Uterus (tissue), 2 donors: ENCODE data around the gene CTDNEP1.

Source experiments
- CTCF ChIP-seq, 4 experiments: fragments of 200-600 bp in 2 of 4; fragments of 450-650 bp in 2 of 4; sonication (generic) in 2 of 4; IDR thresholded peaks; one replicate each; pipeline ENCODE4 v1.5.1; 2016 to 2019; ENCODE audit warnings: antibody characterized with exemption in 4 of 4, mild to moderate bottlenecking in 2 of 4, moderate library complexity in 1 of 4
- POLR2A ChIP-seq, 2 donors: fragments of 450-650 bp; IDR thresholded peaks; one replicate each; pipeline ENCODE4 v1.6.1; 2016; ENCODE audit warnings: antibody characterized with exemption in 2 of 2, mild to moderate bottlenecking in 1 of 2, moderate library complexity in 1 of 2

GRCh38 chr17:7290685-7291084 lies 39.2 kb upstream of the CTDNEP1 start:
- TF ChIP-seq POLR2A (IDR thresholded peaks at IDR 0.05) (no peak), CTCF (IDR thresholded peaks at IDR 0.05) (no peak)
